Activated CD4-positive, alpha-beta T cell treated with anti-CD3 and anti-CD28 coated beads, Interleukin-2, amount 10 ng/mL, durations not matched to agents 7 days and 5 days (primary cell): Measurements from ENCODE around the gene ADH4. TPM values are rescaled to one million over a fixed set of nuclear protein-coding genes. Genes with fewer than 3 reads are reported as not detected.
"Not testable (repeated sequence)": the region's sequence is repeated elsewhere in the genome, so short reads cannot be mapped to it uniquely, and the experiment has no call there.

Experiments
- CTCF ChIA-PET: fragments of 350-600 bp; sonication (Branson Sonifier 250); formaldehyde crosslinking; loops from one replicate; lab custom pipeline; 2021; ENCODE audit warnings: antibody characterized with exemption; lab: Charles Lee
- POLR2A ChIA-PET: fragments of 350-600 bp; sonication (Branson Sonifier 250); formaldehyde crosslinking; loops from one replicate; lab custom pipeline; 2021; ENCODE audit warnings: antibody characterized with exemption; lab: Charles Lee
- DNase-seq: peaks from one replicate; pipeline ENCODE4 v3.0.0-alpha.2; 2020
- H3K27ac Mint-ChIP-seq: one replicate; pipeline ENCODE4 v1.8.0; 2021; ENCODE audit warnings: mild to moderate bottlenecking, moderate library complexity, mixed read lengths
- H3K27me3 Mint-ChIP-seq: one replicate; pipeline ENCODE4 v1.8.0; 2021; ENCODE audit warnings: mixed read lengths
- H3K36me3 Mint-ChIP-seq: one replicate; pipeline ENCODE4 v1.8.0; 2021; ENCODE audit warnings: low read depth, mixed read lengths
- H3K4me1 Mint-ChIP-seq: one replicate; pipeline ENCODE4 v1.8.0; 2021; ENCODE audit warnings: mixed read lengths
- H3K4me3 Mint-ChIP-seq: one replicate; pipeline ENCODE4 v1.8.0; 2021; ENCODE audit warnings: mild to moderate bottlenecking, moderate library complexity, mixed read lengths
- H3K9me3 Mint-ChIP-seq: one replicate; pipeline ENCODE4 v1.8.0; 2021; ENCODE audit warnings: mixed read lengths
- total RNA-seq, 2 experiments: library from RNA; stranded (reverse); gene quantifications; one replicate each; pipeline ENCODE4 v1.2.3, GENCODE V29; 2021

ADH4 gene
- not detected for total RNA-seq

DNA sequence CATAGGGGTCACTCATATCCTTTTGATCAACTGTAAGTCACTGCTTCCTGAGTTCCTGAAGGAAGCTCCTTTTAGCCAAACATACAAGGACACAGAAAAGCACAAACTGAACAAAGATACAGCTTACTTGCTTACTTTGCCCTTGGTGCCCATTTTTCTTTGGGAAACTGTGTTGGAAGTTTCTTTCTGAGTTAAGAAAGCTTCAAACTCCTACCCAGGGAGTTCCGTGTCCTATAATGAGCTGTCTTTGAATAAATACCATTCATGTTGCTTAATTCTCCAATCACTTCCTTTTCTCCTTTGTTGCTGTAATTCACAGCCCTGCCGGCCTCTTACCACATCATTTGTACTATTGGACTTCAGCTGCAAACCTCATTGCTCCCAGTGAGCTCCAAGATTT lies at the start of gene ADH4:
Gene ADH4, minus strand, starts transcription at position 228 of the 400 bp plus-strand sequence. Its CDS starts 75 bp downstream, at position 153.
- no peaks in the 10 kb centered on the region for H3K36me3 Mint-ChIP-seq
- no peak for DNase-seq
- ChIA-PET POLR2A (no interaction called here), CTCF (no interaction called here)
- H3K4me1 Mint-ChIP-seq = no peaks in the 10 kb centered on the region
- H3K27ac Mint-ChIP-seq = no peak within 1 kb of the TSS
- no peaks in the 10 kb centered on the region for H3K27me3 Mint-ChIP-seq
- no peak within 1 kb of the TSS for H3K4me3 Mint-ChIP-seq
- no peaks in the 10 kb centered on the region for H3K9me3 Mint-ChIP-seq

DNA sequence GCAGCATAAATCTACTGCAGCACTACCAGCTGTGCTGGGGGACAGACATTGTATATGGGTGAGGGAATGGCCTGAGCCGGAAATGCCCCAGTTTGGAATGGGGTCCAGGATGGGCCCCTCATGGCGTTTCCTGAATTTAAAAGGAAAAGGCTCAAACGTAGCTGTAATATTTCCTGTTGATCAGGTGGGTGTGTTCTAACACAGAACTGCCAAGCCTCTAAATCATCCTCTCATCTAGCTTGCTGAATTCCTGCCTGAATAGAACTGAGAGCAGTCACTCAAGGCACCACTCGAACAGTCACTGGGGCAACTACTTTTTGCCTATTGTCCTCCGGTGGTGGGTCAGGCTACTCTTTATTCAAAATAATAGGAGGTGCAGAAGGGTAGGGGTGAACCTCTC lies 46.2 kb upstream of the ADH4 start:
- Mint-ChIP-seq H3K4me1 (no peaks in the 10 kb centered on the region), H3K36me3 (no peaks in the 10 kb centered on the region), H3K27ac (no peak overlapping the region), H3K27me3 (no peaks in the 10 kb centered on the region), H3K4me3 (no peak overlapping the region), H3K9me3 (peaks cover 9% of the 10 kb centered on the region)
- POLR2A ChIA-PET = no interaction called here
- CTCF ChIA-PET = no interaction called here
- no peak for DNase-seq

GRCh38 chr4:99189900-99190299 lies 45.8 kb upstream of the ADH4 start:
- H3K4me3 Mint-ChIP-seq, POLR2A ChIA-PET, CTCF ChIA-PET, H3K27me3 Mint-ChIP-seq, H3K36me3 Mint-ChIP-seq, H3K27ac Mint-ChIP-seq, H3K4me1 Mint-ChIP-seq, H3K9me3 Mint-ChIP-seq, DNase-seq: not testable (repeated sequence)

- no peak for DNase-seq
- Mint-ChIP-seq H3K27me3 (no peaks in the 10 kb centered on the region), H3K4me1 (no peaks in the 10 kb centered on the region), H3K4me3 (no peak overlapping the region), H3K27ac (no peak overlapping the region), H3K36me3 (no peaks in the 10 kb centered on the region), H3K9me3 (peaks cover 14% of the 10 kb centered on the region)
- CTCF ChIA-PET = no interaction called here
- POLR2A ChIA-PET = no interaction called here
These were observed 41.9 kb upstream of the ADH4 start for GRCh38 chr4:99186029-99186428.

- H3K4me1 Mint-ChIP-seq = no peaks in the 10 kb centered on the region
- no peak overlapping the region for H3K4me3 Mint-ChIP-seq
- no peaks in the 10 kb centered on the region for H3K36me3 Mint-ChIP-seq
- DNase-seq = no peak
- ChIA-PET POLR2A (no interaction called here), CTCF (no interaction called here)
- H3K27me3 Mint-ChIP-seq = no peaks in the 10 kb centered on the region
- H3K9me3 Mint-ChIP-seq = peaks cover 14% of the 10 kb centered on the region
- H3K27ac Mint-ChIP-seq = no peak overlapping the region
These were observed 41.5 kb upstream of the ADH4 start for GRCh38 chr4:99185581-99185980.

DNA sequence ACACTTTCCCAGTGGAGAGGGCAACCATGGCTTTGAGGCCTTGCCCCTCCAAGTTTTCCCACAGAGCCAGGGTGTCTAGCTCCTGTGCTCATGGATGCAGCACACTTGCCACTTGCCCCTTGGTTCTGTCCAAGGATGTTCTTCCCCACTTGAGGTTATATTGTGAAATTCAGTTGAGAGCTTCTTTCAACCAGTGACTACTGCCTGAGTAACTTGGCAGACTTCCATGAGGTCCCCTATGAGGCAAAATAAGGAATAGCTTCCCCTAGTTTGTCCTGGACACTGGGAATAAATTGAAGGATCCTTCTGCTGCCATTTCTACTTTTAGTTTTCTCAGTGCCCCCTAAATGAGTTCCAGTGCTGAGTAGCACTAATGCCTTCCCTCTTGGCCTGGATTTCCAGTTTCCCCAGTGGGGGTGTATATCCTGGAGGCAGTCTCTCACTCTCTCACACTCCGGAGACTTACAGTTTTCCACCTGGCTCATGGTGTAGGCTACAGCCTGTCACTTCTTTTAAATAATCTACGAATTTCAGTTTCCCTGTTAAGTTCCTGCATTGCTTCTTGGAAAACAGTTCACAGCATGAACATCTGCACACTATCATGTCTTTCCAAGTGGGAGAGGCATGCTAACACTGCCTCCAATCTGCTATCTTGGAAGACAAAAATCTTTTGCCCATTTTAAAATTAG lies 36.4 kb upstream of the ADH4 start:
- POLR2A ChIA-PET = no interaction called here
- CTCF ChIA-PET = no interaction called here
- Mint-ChIP-seq H3K27ac (no peak overlapping the region), H3K9me3 (peaks cover 10% of the 10 kb centered on the region), H3K36me3 (no peaks in the 10 kb centered on the region), H3K4me1 (no peaks in the 10 kb centered on the region), H3K4me3 (no peak overlapping the region), H3K27me3 (no peaks in the 10 kb centered on the region)
- no peak for DNase-seq

GRCh38 chr4:99179626-99180025 lies 35.5 kb upstream of the ADH4 start:
- ChIA-PET CTCF (interaction anchor here (0.6 kb wide), 1 partner anchor 17 kb away, joined by 3 read pairs; no protein-coding TSS in a partner anchor), POLR2A (no interaction called here)
- no peak overlapping the region for H3K27ac Mint-ChIP-seq
- H3K4me1 Mint-ChIP-seq = no peaks in the 10 kb centered on the region
- H3K27me3 Mint-ChIP-seq = no peaks in the 10 kb centered on the region
- H3K9me3 Mint-ChIP-seq = peaks cover 10% of the 10 kb centered on the region
- no peaks in the 10 kb centered on the region for H3K36me3 Mint-ChIP-seq
- H3K4me3 Mint-ChIP-seq = no peak overlapping the region
- DNase-seq = no peak

GRCh38 chr4:99179178-99179577 lies 35.1 kb upstream of the ADH4 start:
- Mint-ChIP-seq H3K4me3 (no peak overlapping the region), H3K36me3 (no peaks in the 10 kb centered on the region), H3K4me1 (no peaks in the 10 kb centered on the region), H3K27me3 (no peaks in the 10 kb centered on the region), H3K9me3 (peaks cover 8% of the 10 kb centered on the region), H3K27ac (no peak overlapping the region)
- CTCF ChIA-PET = interaction anchor here (0.6 kb wide), 1 partner anchor 18 kb away, joined by 3 read pairs; no protein-coding TSS in a partner anchor
- no peak for DNase-seq
- POLR2A ChIA-PET = no interaction called here

- H3K9me3 Mint-ChIP-seq = peaks cover 6% of the 10 kb centered on the region
- ChIA-PET POLR2A (no interaction called here), CTCF (no interaction called here)
- no peaks in the 10 kb centered on the region for H3K27me3 Mint-ChIP-seq
- H3K36me3 Mint-ChIP-seq = no peaks in the 10 kb centered on the region
- no peaks in the 10 kb centered on the region for H3K4me1 Mint-ChIP-seq
- no peak overlapping the region for H3K27ac Mint-ChIP-seq
- H3K4me3 Mint-ChIP-seq = no peak overlapping the region
- no peak for DNase-seq
These were observed 22.4 kb upstream of the ADH4 start for GRCh38 chr4:99166544-99166943.

DNA sequence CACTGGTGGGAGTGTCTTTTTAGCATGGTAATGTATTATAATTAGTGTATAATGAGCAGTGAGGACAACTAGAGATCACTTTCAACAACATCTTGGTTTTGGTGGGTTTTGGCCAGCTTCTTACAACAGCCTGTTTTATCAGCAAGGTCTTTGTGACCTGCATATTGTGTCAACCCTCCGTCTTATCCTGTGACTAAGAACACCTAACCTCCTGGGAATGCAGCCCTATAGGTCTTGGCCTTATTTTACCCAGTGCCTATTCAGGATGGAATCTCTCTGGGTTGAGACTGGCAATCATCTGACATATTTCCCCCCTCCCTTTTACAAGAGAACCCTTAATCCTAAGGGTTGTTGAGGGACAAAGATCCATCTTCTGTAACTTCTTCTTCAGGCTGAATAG lies 21.9 kb upstream of the ADH4 start:
- H3K27me3 Mint-ChIP-seq = no peaks in the 10 kb centered on the region
- POLR2A ChIA-PET = no interaction called here
- H3K4me3 Mint-ChIP-seq = no peak overlapping the region
- H3K9me3 Mint-ChIP-seq = peaks cover 6% of the 10 kb centered on the region
- CTCF ChIA-PET = no interaction called here
- no peak overlapping the region for H3K27ac Mint-ChIP-seq
- H3K36me3 Mint-ChIP-seq = no peaks in the 10 kb centered on the region
- DNase-seq = no peak
- H3K4me1 Mint-ChIP-seq = no peaks in the 10 kb centered on the region

GRCh38 chr4:99161373-99162099 lies 17.4 kb upstream of the ADH4 start:
- POLR2A ChIA-PET = no interaction called here
- H3K36me3 Mint-ChIP-seq = no peaks in the 10 kb centered on the region
- H3K9me3 Mint-ChIP-seq = peaks cover 3% of the 10 kb centered on the region
- no peak for DNase-seq
- H3K4me1 Mint-ChIP-seq = no peaks in the 10 kb centered on the region
- H3K27me3 Mint-ChIP-seq = no peaks in the 10 kb centered on the region
- no peak overlapping the region for H3K27ac Mint-ChIP-seq
- H3K4me3 Mint-ChIP-seq = no peak overlapping the region
- CTCF ChIA-PET = no interaction called here

- DNase-seq = no peak
- POLR2A ChIA-PET = no interaction called here
These were observed 15.6 kb upstream of the ADH4 start for GRCh38 chr4:99159699-99160098.

DNA sequence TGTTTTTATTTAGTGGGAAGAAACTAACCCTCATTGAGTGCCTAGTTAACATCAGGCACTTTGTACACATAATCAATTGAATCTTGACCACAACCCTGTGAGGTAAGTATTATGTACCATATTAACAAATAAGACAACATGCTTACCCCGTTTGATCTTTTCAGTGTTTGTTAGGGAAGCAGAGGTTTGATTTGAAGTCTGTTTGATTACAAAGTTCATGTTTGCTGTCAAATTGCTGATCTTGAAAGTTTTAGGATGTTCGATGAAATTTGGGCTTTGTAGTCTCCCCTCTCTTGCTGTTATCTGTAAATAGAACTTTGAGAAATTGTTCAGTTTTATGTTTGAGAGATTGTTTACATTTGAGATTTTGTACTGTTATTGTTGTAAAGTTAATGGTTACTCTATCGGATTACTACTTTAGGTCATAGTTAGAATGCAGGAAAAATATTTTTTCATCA lies 13.4 kb upstream of the ADH4 start:
- DNase-seq = no peak
- Mint-ChIP-seq H3K9me3 (no peaks in the 10 kb centered on the region), H3K27me3 (no peaks in the 10 kb centered on the region), H3K36me3 (no peaks in the 10 kb centered on the region), H3K4me1 (no peaks in the 10 kb centered on the region), H3K27ac (no peak overlapping the region), H3K4me3 (no peak overlapping the region)
- CTCF ChIA-PET = no interaction called here
- POLR2A ChIA-PET = no interaction called here

More at GRCh38 chr4:99159699-99160098, 15.6 kb upstream of the ADH4 start:
- no peaks in the 10 kb centered on the region for H3K36me3 Mint-ChIP-seq
- no peak overlapping the region for H3K4me3 Mint-ChIP-seq
- CTCF ChIA-PET = no interaction called here
- H3K27ac Mint-ChIP-seq = no peak overlapping the region
- H3K27me3 Mint-ChIP-seq = no peaks in the 10 kb centered on the region
- H3K9me3 Mint-ChIP-seq = no peaks in the 10 kb centered on the region
- no peaks in the 10 kb centered on the region for H3K4me1 Mint-ChIP-seq
